Middle frontal gyrus (tissue), 1 donor: Measurements from ENCODE around the gene AKAP7.
"Not testable (repeated sequence)": the region's sequence is repeated elsewhere in the genome, so short reads cannot be mapped to it uniquely, and the experiment has no call there.

Experiments used
- DNase-seq: peaks from one replicate; pipeline ENCODE4 v3.0.0-alpha.2; 2015; ENCODE audit warnings: low spot score; ENCODE audit errors: extremely low spot score

The AKAP7 gene

DNA sequence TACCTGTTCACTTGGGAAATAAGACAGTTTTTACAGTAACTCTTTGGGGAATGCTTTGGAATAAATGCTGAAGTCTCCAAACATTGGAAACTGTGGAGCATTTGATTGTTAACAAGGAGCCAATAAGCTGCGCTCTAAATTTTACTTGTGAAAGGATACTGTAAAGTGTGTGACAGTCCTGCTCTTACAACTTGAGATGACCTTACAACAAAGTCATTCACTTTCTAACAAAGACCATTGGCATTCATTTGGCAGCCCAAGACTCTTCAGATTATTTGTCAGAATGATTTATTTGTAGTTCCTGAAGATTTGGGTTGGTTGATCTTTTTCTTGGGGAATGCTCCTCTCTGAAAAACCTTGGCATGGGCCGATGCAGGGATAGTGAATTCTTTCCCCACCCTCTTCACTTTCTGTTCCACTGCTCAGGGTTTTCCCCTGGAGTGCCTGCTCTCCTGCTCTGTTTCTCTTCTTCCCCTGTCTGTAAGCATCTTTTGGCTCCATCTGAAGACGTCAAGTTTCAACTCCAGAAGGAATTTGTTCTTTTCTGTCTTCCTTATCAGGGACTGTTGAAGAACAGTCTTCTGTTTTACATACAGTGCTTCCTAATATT lies 116.4 kb downstream of the AKAP7 start:
- no peak for DNase-seq

DNA sequence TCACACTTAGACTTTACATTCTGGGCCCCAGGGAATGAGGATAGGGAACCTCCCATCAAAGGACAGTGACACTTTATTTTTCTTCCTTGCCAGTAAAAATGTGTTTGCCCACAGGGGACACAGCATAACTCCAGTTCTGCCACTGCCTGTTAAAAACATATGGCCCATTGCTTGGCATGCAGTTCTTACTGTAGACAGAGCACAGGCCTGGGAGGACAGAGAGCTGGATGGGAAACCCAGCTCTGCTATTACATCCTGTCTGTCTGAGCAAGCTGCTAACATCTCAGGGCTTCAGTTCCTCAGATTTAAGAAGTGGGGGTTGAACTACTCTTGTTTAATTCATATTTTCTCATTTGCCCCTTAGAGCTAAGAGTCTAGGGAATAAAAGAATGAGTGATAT lies 120.2 kb downstream of the AKAP7 start:
- no peak for DNase-seq

DNA sequence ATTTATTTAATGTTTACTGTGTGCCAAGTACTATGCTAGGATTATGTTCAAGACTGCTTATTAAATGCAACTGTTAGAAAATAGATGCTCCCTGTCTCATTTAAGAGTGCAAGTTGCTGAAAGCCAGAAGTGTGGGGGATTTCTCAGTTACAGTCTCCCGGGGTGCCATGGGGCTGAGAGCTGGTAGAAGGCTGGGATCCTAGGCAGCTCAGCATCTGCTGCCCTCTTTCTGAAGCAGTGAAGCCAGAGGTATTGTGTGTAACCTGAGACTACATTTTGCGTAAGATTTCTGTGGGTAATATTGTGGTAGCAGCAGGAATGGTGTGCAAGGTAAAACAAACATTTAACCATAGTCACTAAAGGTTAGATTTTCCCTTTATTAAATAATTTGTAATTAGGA lies 120.6 kb downstream of the AKAP7 start:
- DNase-seq: no peak

DNA sequence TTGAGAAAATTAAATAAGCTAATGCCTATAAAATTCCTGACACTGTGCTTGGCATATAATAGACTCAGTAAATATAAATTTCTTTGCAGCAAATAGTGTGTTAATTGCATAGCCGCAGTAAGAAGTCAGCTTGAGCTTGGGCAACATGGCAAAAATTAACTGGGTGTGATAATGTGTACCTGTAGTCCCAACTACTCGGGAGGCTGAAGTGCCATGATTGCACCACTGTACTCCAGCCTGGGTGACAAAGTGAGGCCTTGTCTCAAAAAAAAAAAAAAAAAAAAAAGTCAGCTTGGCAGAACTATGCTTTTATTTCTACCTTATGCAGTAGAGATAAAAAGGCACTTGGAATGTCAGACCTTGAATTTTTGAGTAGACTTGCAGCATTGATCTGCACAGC lies 121.8 kb downstream of the AKAP7 start:
- no peak for DNase-seq

DNA sequence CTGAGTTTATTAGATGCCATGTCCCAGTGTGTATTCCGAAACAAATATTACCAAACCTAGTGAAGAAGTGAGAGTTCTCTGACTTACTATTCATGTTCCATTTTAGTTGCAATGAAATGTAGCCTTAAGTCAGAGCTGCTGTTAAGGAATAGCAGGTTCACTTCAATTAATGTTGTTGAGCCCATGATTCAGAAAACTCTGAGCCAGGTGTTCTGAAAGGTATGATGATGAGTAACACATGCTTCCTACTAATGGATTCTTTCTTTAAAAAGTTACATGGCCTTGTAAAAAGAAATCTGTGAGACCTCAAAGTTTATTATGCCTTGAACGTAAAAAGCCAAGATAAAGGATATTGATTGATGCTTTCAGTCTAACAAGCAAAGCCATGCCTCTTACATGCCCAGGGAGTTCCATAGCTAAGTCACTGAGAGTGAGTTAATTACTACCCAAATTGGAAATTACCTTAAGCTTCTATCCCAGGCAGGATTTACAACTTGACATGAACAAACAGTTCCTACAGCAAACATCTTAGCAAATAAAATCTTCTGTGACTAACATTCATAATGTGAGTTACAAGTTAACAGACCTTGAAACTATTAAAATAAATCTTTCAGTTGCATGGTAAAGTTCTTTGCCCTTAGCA lies 122.9 kb downstream of the AKAP7 start:
- DNase-seq: no peak

DNA sequence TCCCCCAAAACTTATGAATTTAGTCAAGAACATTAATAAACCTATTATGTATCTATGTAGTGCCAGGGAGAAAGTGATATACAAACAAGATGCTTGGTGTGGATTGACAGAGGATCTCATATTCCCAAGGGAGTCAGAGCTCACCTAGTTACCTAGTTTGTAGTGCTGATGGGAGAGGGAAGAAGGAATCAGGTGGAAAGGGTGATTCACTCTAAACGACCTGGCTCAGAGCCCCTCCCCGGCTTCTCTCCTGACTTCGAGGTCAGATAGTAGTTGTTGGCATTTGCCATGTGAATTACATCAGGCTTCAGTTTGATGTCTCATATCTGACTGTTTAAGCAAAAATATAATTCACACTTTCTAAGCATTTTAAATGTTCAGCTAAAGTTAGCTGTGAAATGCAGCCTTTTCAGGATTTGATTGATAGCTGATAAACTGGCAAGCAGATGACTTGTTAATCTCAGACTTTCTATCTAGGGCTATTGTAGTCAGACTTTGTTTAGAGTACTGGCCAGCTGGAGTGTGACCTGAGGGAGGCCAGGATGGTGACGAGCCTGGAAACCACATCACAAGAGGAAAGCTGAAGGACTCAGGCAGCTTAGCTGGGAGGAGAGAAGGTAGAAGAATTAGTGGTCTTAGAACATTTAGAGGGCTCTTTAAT lies 123.7 kb downstream of the AKAP7 start:
- DNase-seq: no peak

DNA sequence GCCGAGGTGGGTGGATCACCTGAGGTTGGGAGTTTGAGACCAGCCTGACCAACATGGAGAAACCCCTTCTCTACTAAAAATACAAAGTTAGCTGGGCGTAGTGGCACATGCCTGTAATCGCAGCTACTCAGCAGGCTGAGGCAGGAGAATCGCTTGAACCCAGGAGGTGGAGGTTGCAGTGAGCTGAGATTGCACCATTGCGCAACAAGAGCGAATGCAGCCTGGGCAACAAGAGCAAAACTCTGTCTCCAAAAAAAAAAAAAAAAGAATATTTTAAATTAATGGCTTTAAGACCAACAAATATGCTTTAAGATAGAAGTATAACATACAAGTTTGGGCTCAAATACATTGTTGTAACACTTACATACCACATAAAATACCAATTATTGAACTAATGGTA lies 125.7 kb downstream of the AKAP7 start:
- not testable (repeated sequence) for DNase-seq

DNA sequence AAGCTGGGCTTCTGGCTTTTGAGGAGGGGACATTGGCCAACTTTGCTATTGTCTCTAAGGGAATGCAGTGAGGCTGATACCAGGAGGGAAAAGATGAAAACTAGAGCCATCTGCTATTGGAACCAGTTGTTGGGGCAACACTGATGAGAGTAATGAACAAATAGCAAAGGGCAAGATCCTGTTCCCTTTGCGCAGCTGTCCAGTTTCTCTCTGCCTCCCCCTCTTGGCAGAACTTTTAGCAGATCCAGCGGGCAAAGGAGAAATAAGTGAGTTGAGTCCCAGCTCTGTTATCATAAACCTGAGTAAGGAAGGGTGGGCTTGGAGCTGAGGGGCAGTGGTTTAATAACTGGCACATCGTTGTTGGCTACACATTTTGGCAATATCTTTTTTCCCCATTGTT lies 126.8 kb downstream of the AKAP7 start:
- DNase-seq: no peak

DNA sequence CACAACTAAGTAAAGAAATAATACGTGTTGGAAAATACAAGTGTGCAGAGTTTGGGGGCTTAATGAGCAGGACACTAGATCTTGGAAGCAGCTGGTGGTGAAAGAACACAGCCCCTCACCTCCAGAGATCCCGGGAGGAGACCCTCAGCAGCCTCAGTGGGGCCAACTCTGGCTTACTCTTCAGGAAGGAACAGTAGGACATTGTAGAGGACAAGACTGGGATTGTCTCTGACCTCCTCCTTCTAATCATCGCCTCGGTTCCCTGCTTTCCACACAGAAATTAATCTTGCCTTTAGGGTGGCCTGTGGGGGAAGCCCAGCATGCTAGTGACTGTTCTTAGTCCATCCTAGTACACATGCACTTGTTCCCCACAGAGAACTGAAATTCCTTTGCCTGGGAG lies 130.7 kb downstream of the AKAP7 start:
- no peak for DNase-seq

DNA sequence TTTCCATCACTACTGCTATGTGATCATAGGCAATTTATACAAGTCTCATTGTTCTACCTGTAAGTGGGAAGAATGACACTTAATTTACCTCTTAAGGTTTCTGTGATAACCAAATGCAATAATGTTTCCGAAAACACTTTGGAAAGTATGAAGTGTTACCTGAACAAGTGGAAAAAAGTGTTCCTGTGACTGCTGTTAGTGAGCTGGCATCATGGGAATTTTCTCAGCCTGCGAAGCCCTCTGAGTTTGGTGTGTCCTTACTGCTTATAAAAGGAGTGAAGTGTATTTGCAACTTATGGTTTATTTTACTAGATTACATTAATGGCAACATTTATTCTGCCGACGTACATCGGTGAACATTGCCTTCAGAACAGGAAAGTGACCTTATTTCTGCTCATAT lies 133.0 kb downstream of the AKAP7 start:
- no peak for DNase-seq

DNA sequence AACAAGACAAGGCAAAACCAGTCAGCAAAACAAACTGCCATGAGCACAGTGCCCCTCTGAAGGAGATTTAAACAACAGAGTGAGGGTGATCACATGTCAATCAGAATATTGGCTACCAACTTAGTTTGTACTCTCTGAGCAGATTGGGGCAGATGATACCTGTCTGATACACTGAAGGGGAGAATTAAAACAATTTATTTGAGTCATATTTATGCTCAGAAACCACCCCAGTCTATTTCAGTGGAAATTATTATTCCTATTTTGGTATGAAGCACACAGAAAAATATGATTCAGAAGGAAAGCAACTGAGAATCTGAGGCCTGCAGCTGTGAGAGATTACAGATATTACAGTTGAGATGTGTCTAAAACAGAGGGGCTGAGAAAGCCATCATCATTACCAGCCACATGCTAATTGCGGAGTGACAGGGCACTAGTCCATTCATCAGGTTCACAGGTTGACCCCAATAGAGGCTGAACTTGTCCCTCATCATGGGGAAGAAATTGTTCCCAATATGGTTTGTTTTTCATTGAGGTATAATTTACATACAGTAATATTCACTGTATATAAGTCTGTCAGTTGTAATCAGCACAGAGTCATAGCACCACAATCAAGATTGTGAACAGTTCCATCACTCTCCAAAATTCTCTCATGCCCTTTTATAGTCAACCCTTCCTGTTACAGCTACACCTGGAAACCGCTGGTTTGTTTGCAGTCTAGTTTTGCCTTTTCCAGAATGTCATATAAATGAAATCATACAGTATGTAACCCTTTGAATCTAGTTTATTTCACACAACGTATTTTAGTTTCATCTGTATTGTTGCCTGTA lies 134.5 kb downstream of the AKAP7 start:
- DNase-seq: no peak

DNA sequence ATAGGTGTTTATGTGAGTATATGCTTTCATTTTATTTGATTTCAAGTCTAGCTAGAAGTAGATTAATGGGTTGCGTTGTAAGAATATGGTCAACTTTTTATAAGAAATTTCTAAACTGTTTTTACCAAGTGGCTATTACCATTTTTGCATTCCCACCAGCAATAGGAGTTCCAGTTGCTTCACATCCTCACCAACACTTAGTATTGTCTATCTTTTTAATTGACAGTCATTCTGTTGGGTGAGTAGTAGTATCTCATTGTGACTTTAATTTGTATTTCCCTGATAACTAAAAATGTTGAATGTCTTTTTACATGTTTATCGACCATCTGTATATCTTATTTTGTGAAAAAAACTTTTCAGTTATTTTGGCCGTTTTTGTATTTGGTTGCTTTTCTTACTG lies 135.3 kb downstream of the AKAP7 start:
- no peak for DNase-seq

DNA sequence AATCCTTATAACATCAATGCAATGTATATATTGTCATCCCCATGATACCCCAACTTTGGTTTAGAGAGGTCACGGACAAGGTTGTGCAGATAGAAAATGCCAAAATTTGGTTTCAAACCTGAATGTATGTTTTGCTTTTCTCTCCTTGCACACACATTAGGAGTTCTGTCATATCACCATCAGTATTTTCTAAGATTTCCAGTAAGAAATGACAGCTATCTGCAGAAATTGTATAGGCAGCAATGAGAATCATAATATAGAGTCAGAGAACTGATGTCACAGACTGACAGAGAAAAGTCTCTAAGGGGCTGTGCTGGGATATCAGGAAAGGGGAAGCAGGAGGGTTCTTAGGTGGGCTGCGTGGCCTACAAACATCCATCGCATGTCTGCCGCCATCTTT lies 140.0 kb downstream of the AKAP7 start:
- DNase-seq: no peak

DNA sequence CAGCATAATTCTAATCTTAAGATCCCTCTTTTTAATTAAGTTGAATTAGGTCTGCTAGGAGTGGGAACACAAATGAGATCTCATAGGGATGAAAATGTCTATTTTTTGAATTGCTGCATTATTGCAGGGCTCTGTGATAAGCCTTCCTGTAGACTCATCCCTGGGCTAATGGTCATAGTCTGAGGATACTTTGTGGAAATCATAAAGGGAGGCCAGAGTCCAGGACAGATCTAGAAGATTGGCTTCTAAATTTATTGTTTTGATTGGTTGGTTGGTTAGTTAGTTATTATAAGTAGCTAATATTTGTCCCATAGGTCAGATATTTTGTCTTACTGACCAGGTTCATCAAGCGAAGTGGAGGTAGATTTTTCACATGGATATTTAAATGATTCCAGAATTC lies 142.3 kb downstream of the AKAP7 start:
- no peak for DNase-seq

DNA sequence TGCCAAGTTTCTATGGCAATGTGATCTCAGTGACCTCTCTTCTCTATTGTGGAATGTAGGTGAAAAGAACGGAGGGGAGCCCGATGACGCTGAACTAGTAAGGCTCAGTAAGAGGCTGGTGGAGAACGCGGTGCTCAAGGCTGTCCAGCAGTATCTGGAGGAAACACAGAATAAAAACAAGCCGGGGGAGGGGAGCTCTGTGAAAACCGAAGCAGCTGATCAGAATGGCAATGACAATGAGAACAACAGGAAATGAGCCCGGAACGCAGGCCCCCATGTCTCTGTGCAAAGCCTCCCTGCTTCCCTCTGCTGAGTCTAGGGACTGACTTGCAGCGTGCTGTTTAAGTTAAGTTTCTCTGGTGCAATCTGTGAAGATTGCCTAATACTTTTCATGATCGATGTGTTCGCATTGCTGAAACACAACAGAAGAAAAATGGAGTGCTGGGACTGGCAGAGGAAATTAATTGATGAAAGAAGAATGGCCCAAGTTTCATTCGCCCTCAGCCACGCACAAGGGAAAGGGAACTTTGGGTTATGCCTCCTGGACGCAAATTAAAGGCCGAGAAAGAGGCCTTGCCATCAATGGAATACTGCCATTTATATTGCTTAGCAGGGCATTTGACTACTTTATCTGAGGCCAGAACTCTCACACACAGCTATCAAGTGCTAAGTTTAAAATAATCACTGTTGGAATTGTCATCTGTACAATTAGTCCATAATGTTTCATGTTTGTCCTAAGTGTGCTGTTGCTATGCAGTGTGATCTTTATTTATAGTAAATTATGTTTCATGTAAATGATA lies 146.4 kb downstream of the AKAP7 start:
- DNase-seq: peak; percentile 44

DNA sequence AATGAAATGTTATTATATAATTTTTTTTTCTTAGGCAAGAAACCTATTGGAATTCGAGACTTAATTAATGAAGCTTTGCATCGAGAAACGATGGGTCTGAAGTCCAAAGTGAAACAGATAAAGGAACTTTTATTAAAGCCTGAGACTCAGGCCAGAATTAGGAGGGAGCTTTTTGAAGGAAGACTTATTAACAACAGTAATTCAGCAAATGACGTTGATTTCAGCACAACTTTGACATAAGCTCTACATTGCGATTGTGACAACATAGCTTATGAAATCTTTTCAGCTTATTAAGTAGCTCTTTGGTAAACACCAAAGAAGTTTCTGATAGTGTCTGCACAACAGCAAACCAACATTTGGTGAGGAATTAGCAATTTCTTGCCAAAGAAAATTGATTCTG lies 147.1 kb downstream of the AKAP7 start:
- DNase-seq: no peak

DNA sequence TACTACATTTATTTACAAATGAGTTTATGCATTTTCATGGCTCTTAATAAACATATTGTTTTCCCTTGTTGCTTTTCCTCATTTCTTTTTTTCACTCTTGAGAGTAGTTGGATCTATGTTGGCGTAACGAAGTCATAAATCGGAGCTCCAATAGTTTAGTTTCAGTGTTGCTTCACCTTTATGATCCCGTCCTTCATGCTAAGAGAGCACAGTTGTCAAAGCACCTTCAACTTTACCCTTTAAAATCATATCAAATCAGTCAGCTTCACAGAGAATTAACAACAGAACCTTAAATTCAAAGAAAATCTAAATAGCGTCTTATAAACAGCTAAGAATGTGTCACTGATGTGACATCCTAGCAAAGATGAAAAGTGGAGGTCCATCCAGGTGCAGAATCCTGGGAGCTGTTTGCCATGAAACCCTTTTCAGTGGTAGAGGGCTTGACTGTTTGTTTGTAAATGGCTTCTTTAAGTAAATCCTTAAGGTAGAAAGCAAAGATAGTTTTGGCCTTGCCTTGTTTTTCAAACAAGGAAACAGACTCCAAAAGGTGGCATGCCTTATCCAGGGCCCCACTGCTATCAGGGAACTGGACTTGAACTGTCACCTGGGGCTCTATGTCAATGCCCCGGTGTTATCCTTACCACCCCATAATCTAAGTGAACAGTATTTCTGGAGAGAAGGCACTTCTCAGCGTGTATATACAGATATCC lies 148.4 kb downstream of the AKAP7 start:
- DNase-seq: no peak

DNA sequence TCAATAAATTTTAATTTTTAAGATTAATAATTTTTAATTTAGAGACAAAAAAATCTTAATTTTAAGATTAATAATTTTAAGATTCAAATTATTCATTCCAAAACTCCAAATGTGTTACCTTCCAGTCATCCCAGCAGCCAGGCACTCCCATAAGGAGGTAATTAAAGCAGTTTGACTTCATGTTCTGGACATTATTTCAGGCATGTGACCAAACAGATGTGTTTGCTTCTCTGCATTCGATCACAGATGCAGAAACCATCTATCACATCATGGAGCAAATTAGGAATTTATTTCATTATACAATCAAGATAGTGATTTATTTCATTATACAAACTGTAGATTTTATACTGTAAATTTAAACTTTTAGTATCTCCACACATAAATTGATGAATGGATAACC lies 150.3 kb downstream of the AKAP7 start:
- no peak for DNase-seq

DNA sequence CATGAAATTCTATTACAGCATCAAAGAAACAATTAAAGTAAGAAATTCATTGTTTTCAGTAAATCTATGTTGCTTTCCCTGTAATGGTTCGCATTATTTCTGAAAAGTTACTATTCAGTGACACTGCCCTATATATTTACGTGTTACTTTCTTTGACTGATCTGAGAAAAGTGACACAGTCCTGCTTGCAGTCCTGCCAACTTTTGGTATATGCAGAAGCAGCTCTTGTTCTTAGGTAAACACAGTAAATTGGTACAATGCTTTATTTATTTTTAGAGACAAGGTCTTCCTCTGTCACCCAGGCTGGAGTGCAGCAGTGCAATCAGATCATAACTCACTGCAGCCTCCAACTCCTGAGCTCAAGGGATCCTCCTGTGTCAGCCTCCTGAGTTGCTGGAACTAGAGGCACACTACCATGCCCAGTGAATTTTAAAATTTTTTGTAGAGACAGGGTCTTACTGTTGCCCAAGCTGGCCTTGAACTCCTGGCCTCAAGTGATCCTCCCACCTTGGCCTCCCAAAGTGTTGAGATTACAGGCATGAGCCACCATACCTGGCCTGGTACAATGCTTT lies 151.3 kb downstream of the AKAP7 start:
- no peak for DNase-seq

DNA sequence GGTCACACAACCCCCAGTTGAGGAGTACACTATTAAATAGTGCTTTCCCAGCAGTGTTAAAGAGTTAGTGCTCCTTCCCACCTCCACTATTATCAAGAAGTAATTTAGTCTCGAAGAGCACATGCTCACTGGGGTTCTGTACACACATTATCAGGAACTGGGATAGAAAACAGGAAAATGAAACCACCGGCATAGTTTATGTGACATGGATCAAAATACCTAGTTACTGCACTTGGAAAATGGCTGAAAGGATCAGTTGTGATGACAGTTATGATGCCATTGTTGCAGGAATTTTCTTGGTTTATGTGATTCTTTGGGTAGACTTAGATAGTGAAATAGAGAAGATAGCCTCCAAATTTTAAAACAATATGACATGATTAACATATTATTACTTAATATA lies 152.9 kb downstream of the AKAP7 start:
- no peak for DNase-seq
